Measurements from ENCODE around the gene BAHD1.

The BAHD1 gene

DNA sequence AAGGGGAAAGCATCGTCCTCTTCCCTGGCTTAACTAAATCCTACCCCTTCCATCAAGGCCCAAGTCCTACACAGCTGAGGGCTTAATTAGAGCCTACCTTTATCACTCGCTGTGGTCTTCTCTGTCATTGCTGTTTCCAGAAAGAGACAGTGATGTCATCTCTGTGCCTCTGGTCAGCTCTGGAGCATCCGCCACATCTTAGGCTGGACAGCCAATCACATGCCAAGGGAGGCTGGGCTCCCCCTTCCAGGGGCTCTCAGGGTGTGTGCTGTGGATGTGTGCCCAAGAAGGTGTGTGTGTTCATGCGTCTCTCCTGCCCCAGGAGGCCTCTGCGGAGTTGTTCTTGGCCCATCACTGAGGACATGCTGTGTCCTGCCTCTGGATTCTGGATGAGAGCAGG is 72.9 kb downstream of the BAHD1 start:
- TF ChIP-seq, protein P1, sequence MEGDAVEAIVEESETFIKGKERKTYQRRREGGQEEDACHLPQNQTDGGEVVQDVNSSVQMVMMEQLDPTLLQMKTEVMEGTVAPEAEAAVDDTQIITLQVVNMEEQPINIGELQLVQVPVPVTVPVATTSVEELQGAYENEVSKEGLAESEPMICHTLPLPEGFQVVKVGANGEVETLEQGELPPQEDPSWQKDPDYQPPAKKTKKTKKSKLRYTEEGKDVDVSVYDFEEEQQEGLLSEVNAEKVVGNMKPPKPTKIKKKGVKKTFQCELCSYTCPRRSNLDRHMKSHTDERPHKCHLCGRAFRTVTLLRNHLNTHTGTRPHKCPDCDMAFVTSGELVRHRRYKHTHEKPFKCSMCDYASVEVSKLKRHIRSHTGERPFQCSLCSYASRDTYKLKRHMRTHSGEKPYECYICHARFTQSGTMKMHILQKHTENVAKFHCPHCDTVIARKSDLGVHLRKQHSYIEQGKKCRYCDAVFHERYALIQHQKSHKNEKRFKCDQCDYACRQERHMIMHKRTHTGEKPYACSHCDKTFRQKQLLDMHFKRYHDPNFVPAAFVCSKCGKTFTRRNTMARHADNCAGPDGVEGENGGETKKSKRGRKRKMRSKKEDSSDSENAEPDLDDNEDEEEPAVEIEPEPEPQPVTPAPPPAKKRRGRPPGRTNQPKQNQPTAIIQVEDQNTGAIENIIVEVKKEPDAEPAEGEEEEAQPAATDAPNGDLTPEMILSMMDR (IDR thresholded peaks at IDR 0.05; ENCODE audit: poor library complexity, severe bottlenecking), result no peak
- ATAC-seq (ENCODE audit: low read depth) (no peak), DNase-seq (ENCODE audit: low spot score) (no peak)
- Histone ChIP-seq H3K27me3 (ENCODE audit: insufficient read depth, poor library complexity, severe bottlenecking) (no peaks in the 10 kb centered on the region), H3K36me3 (ENCODE audit: low read depth) (no peaks in the 10 kb centered on the region), H3K4me1 (ENCODE audit: insufficient read depth, poor library complexity, severe bottlenecking) (peaks cover 4% of the 10 kb centered on the region), H3K9me3 (ENCODE audit: severe bottlenecking) (no peaks in the 10 kb centered on the region), H3K4me3 (ENCODE audit: severe bottlenecking) (no peak overlapping the region), H3K27ac (ENCODE audit: poor library complexity, severe bottlenecking) (no peak overlapping the region)

- Histone ChIP-seq H3K27ac (ENCODE audit: poor library complexity, severe bottlenecking) (no peak overlapping the region), H3K36me3 (ENCODE audit: low read depth) (no peaks in the 10 kb centered on the region), H3K4me1 (ENCODE audit: insufficient read depth, poor library complexity, severe bottlenecking) (peaks cover 4% of the 10 kb centered on the region), H3K27me3 (ENCODE audit: insufficient read depth, poor library complexity, severe bottlenecking) (peaks cover 3% of the 10 kb centered on the region), H3K9me3 (ENCODE audit: severe bottlenecking) (no peaks in the 10 kb centered on the region), H3K4me3 (ENCODE audit: severe bottlenecking) (no peak overlapping the region)
- no peak for DNase-seq (ENCODE audit: low spot score)
- no peak for ATAC-seq (ENCODE audit: low read depth)
- TF ChIP-seq, protein P1 (IDR thresholded peaks at IDR 0.05; ENCODE audit: poor library complexity, severe bottlenecking), result no peak
Measured at GRCh38 chr15:40516322-40516721, 75.6 kb downstream of the BAHD1 start.

All from RWPE2 (cell line).